Gastrocnemius medialis (tissue), 4 donors: ENCODE results near the gene RIMKLA. TPM values are rescaled to one million over a fixed set of nuclear protein-coding genes. Genes with fewer than 3 reads are reported as not detected.

Experiments
- ATAC-seq, 2 donors: fragments of 150-250 bp; one replicate each; pipeline ENCODE4 v1.9.1; 2016
- DNase-seq, 2 donors: peaks; one replicate each; pipeline ENCODE4 v3.0.0-alpha.2; 2019
- H3K27ac ChIP-seq, 4 donors: fragments of 200-600 bp; sonication (generic); 1 replicate in 1 of 4; 2 replicates in 3 of 4; pipeline ENCODE4 v1.5.1; 2016 to 2018; ENCODE audit warnings: mild to moderate bottlenecking in 2 of 4, moderate library complexity in 1 of 4
- H3K27me3 ChIP-seq, 3 donors: fragments of 200-600 bp; sonication (generic) in 2 of 3; 1 replicate in 1 of 3; 2 replicates in 2 of 3; pipeline versions ENCODE4 v1.5.1 to v1.6.0; 2016 to 2019; ENCODE audit warnings: mild to moderate bottlenecking in 1 of 3, moderate library complexity in 1 of 3
- H3K36me3 ChIP-seq, 2 donors: fragments of 200-600 bp; sonication (generic) in 1 of 2; one replicate each; pipeline ENCODE4 v1.5.1; 2017 to 2018
- H3K4me1 ChIP-seq, 2 donors: fragments of 200-600 bp; sonication (generic) in 1 of 2; one replicate each; pipeline ENCODE4 v1.5.1; 2016 to 2017; ENCODE audit warnings: mild to moderate bottlenecking in 2 of 2
- H3K4me3 ChIP-seq, 4 donors: fragments of 200-600 bp; sonication (generic) in 3 of 4; 1 replicate in 1 of 4; 2 replicates in 3 of 4; pipeline ENCODE4 v1.5.1; 2016 to 2019; ENCODE audit warnings: mild to moderate bottlenecking in 2 of 4
- H3K9me3 ChIP-seq, 3 donors: fragments of 200-600 bp; sonication (generic) in 2 of 3; 1 replicate in 1 of 3; 2 replicates in 2 of 3; pipeline ENCODE4 v1.5.1; 2016 to 2019
- CTCF ChIP-seq, 5 experiments: fragments of 450-650 bp in 3 of 5; fragments of 200-600 bp in 2 of 5; sonication (generic) in 2 of 5; IDR thresholded peaks in 4 of 5; conservative IDR thresholded peaks in 1 of 5; 1 replicate in 4 of 5; 2 replicates in 1 of 5; pipeline ENCODE4 v1.5.1; 2016 to 2019; ENCODE audit warnings: antibody characterized with exemption in 5 of 5, mild to moderate bottlenecking in 3 of 5, moderate library complexity in 3 of 5
- POLR2A ChIP-seq, 2 donors: fragments of 450-650 bp; IDR thresholded peaks; one replicate each; pipeline ENCODE4 v1.6.1; 2017; ENCODE audit warnings: antibody characterized with exemption in 2 of 2, mild to moderate bottlenecking in 2 of 2, moderate library complexity in 2 of 2
- in situ Hi-C, 4 donors: fragments of 200-750 bp; cut with MboI; loops; one replicate each; pipeline versions ENCODE4 v1.15.0 to v1.8.0; 2017; ENCODE audit warnings: low sequenced_read_pairs in 4 of 4
- intact Hi-C: fragments of 100-400 bp; cut with DNase I; formaldehyde crosslinking; loops from one replicate; pipeline ENCODE4 v1.15.1; 2023; ENCODE audit warnings: low total_unique reads
- total RNA-seq, 4 donors: library from RNA; depleted of rRNA; stranded (reverse); fragments of >200 nt; gene quantifications; one replicate each; pipeline versions ENCODE4 v1.1.0 to v1.2.3, GENCODE V29; 2016

RIMKLA gene
- total RNA-seq, 4 donors from 2014 or later, result 0.78 to 1.2 (median 0.85) TPM

DNA sequence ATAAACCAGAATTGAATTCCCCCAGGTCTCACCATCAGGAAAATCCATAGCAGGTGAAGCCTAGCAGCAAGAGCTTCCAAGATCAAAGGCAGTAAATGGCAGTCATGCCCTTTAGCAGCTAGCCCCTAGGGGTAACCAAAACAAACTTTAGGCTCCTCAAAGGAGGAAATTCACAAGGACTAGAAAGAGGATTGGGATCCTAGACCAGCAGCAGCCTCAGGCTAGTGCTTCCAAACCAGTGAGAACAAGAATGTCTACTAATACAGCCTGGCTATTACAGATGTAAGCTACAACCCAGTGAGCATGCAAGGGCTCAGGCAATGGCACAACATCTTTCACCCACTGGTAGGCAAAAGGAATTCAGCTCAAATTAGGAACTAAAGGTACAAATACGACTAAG is 11.1 kb upstream of the RIMKLA start:
- no peak for TF ChIP-seq POLR2A (IDR thresholded peaks at IDR 0.05)
- no peak for TF ChIP-seq CTCF (IDR thresholded peaks at IDR 0.05 in 4 of 5, conservative IDR thresholded peaks at IDR 0.05 in 1 of 5)
- intact Hi-C loops (no loop called here), in situ Hi-C loops (no loop called here)
- DNase-seq (no peak), ATAC-seq (no peak)
- Histone ChIP-seq H3K4me3 (no peak overlapping the region), H3K27me3 (no peaks in the 10 kb centered on the region), H3K36me3 (no peaks in the 10 kb centered on the region), H3K4me1 (no peaks in the 10 kb centered on the region), H3K9me3 (no peaks in the 10 kb centered on the region), H3K27ac (no peak overlapping the region)

- H3K4me1 ChIP-seq, result no peaks in the 10 kb centered on the region
- H3K4me3 ChIP-seq, result no peak overlapping the region
- no peak for DNase-seq
- no peak for ATAC-seq
- no peak for TF ChIP-seq POLR2A (IDR thresholded peaks at IDR 0.05)
- no peak for TF ChIP-seq CTCF (IDR thresholded peaks at IDR 0.05 in 4 of 5, conservative IDR thresholded peaks at IDR 0.05 in 1 of 5)
- no peaks in the 10 kb centered on the region for H3K27me3 ChIP-seq
- no peaks in the 10 kb centered on the region for H3K36me3 ChIP-seq
- no peaks in the 10 kb centered on the region for H3K9me3 ChIP-seq
- intact Hi-C loops (no loop called here), in situ Hi-C loops (no loop called here)
- no peak overlapping the region for H3K27ac ChIP-seq
Measured at GRCh38 chr1:42370876-42371549, 9.6 kb upstream of the RIMKLA start.

DNA sequence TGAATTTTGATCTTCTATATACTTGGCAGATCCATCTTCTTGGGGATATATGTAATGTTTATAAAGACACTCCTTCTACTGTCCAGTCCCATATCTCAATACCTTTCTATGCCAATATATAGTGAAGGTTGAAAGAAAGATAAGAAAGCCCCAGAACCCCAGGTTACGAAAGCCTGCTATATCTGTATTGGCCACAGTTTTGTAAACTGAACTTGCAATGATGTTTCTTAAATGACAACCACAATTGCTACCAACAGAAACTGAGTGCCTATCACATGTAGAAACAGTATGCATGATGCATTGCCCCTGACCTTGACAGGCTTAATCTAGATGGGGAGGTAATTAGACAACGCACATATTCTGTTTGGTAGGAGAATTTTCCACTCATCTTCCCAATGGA is 7.8 kb upstream of the RIMKLA start:
- Histone ChIP-seq H3K4me3 (no peak overlapping the region), H3K4me1 (no peaks in the 10 kb centered on the region), H3K9me3 (no peaks in the 10 kb centered on the region), H3K27me3 (no peaks in the 10 kb centered on the region), H3K36me3 (no peaks in the 10 kb centered on the region), H3K27ac (no peak overlapping the region)
- ATAC-seq (no peak), DNase-seq (no peak)
- no peak for TF ChIP-seq POLR2A (IDR thresholded peaks at IDR 0.05)
- TF ChIP-seq CTCF (IDR thresholded peaks at IDR 0.05 in 4 of 5, conservative IDR thresholded peaks at IDR 0.05 in 1 of 5), result no peak
- intact Hi-C loops (no loop called here), in situ Hi-C loops (no loop called here)

DNA sequence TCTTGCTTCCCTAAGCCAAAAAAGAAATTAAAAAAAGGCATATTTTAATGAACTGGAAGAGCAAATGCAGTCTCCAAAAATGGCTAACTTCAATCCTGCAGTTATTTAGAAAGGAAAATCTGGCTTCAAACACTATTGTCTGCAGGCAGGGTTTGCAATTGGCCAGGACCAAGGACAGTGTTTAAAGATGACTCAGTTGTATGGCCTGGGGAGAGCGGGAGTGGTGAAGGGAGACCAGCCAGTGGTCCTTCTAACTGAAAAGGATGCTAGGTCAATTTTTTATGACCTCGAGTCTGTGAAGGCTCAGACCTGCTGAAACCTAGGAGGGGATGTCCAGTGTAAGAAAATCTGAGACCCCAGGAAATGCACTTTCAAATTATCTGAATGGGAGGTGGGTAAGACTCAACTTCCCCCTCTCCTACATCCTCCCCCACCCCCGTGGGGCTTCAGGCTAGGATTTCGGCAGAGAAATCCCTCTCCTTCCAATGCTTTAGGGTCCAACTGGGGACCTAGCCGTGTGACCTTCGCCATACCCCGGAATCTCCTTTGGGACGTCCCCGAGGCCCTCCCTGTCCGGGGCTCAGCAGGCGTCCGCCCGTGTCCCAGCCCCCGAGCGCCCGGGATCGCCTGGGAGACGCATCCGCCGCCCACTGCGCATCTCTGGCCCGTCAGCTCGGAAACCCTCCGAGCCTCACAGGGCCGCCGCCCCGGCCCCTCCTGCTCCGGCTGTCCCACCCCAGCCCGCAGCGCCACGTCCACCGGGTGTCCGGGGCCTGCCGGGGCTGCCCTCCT is 602 bp upstream of the RIMKLA start:
- Histone ChIP-seq H3K36me3 (no peaks in the 10 kb centered on the region), H3K27me3 (peaks cover 10 to 29% (median 10%) of the 10 kb centered on the region in 3 donors), H3K4me1 (peaks cover 0 to 10% of the 10 kb centered on the region in 2 donors), H3K9me3 (no peaks in the 10 kb centered on the region), H3K4me3 (peak overlapping the region; percentile 53 to 66 (median 58)), H3K27ac (no peak overlapping the region)
- TF ChIP-seq CTCF (IDR thresholded peaks at IDR 0.05 in 4 of 5, conservative IDR thresholded peaks at IDR 0.05 in 1 of 5), result no peak
- TF ChIP-seq POLR2A (IDR thresholded peaks at IDR 0.05), result no peak
- intact Hi-C loops, result no loop called here
- in situ Hi-C loops, result no loop called here
- no peak for DNase-seq
- ATAC-seq, result peak; percentile 44 to 68
